H1 (cell line): ENCODE measurements around the gene TNFRSF11A. TPM values are rescaled to one million over a fixed set of nuclear protein-coding genes. Genes with fewer than 3 reads are reported as not detected.

ENCODE experiments used
- CTCF ChIA-PET: fragments of 300-600 bp; sonication (Branson Sonifier 250); formaldehyde crosslinking; loops from one replicate; lab custom pipeline; 2021; ENCODE audit not compliant: partially characterized antibody; lab: Charles Lee
- POLR2A ChIA-PET: fragments of 300-600 bp; sonication (Branson Sonifier 250); formaldehyde crosslinking; loops from one replicate; lab custom pipeline; 2021; ENCODE audit warnings: inconsistent platforms; ENCODE audit not compliant: partially characterized antibody; lab: Charles Lee
- DNase-seq, 2 experiments: peaks; one replicate each; pipeline versions ENCODE4 v3.0.0 to v3.0.0-alpha.2; 2010 to 2022; ENCODE audit warnings: low spot score in 2 of 2, low read depth in 1 of 2, mixed read lengths in 1 of 2
- FAIRE-seq: peaks from 2 replicates; lab custom pipeline; 2011; peaks lifted over from hg19 to GRCh38; lab: Jason Lieb, UNC
- H2AFZ ChIP-seq: 2 replicates; pipeline ENCODE4 v1.8.1; 2012; ENCODE audit warnings: low read length, inconsistent platforms
- H2AK5ac ChIP-seq: 2 replicates; pipeline ENCODE4 v1.6.1; 2013; ENCODE audit warnings: low read depth, low read length
- H2BK120ac ChIP-seq: replicated peaks from 2 replicates; pipeline ENCODE3; 2013; ENCODE audit warnings: low read depth, low read length, inconsistent platforms
- H2BK12ac ChIP-seq: 2 replicates; pipeline ENCODE4 v1.6.1; 2013; ENCODE audit warnings: low read depth, low read length
- H2BK15ac ChIP-seq: 2 replicates; pipeline ENCODE4 v1.6.1; 2013; ENCODE audit warnings: low read length
- H2BK20ac ChIP-seq: 2 replicates; pipeline ENCODE4 v1.6.1; 2013; ENCODE audit warnings: low read length
- H2BK5ac ChIP-seq: 2 replicates; pipeline ENCODE4 v1.6.1; 2013; ENCODE audit warnings: low read depth, low read length
- H3K14ac ChIP-seq: 2 replicates; pipeline ENCODE4 v1.6.1; 2013; ENCODE audit warnings: inconsistent platforms; ENCODE audit not compliant: insufficient read length
- H3K18ac ChIP-seq: 2 replicates; pipeline ENCODE4 v1.6.1; 2013; ENCODE audit warnings: low read length; ENCODE audit errors: extremely low read depth
- H3K23ac ChIP-seq: 2 replicates; pipeline ENCODE4 v1.6.1; 2013; ENCODE audit warnings: inconsistent platforms; ENCODE audit not compliant: insufficient read length
- H3K23me2 ChIP-seq: 2 replicates; pipeline ENCODE4 v1.6.1; 2013; ENCODE audit warnings: low read depth, low read length
- H3K27ac ChIP-seq: 2 replicates; pipeline ENCODE4 v1.6.1; 2011; ENCODE audit warnings: low read depth, low read length, inconsistent platforms
- H3K27me3 ChIP-seq, 4 experiments: replicated peaks in 1 of 4; 1 replicate in 1 of 4; 2 replicates in 3 of 4; pipeline versions ENCODE4 v1.6.1 to v1.8.1; 2011 to 2013; ENCODE audit warnings: low read length in 3 of 4, mild to moderate bottlenecking in 3 of 4, inconsistent platforms in 2 of 4, mixed read lengths in 2 of 4, moderate library complexity in 1 of 4; ENCODE audit not compliant: control insufficient read depth in 3 of 4, insufficient read depth in 3 of 4; ENCODE audit errors: extremely low read depth in 1 of 4
- H3K36me3 ChIP-seq, 4 experiments: 2 replicates each; pipeline versions ENCODE4 v1.6.1 to v1.8.1; 2011 to 2013; ENCODE audit warnings: mild to moderate bottlenecking in 4 of 4, low read length in 3 of 4, moderate library complexity in 2 of 4, control low read depth in 1 of 4, inconsistent platforms in 1 of 4; ENCODE audit not compliant: insufficient read depth in 4 of 4, control insufficient read depth in 2 of 4
- H3K4ac ChIP-seq: replicated peaks from 2 replicates; pipeline ENCODE3; 2013; ENCODE audit warnings: low read length, low read depth, mixed read lengths, inconsistent platforms; ENCODE audit not compliant: insufficient read length
- H3K4me1 ChIP-seq, 4 experiments: replicated peaks in 1 of 4; 1 replicate in 1 of 4; 2 replicates in 3 of 4; pipeline versions ENCODE4 v1.6.1 to v1.8.1; 2011 to 2013; ENCODE audit warnings: low read length in 3 of 4, inconsistent platforms in 2 of 4, mixed read lengths in 1 of 4; ENCODE audit not compliant: insufficient read depth in 4 of 4, control insufficient read depth in 3 of 4
- H3K4me2 ChIP-seq, 2 experiments: 2 replicates each; pipeline versions ENCODE4 v1.6.1 to v1.8.1; 2011 to 2013; ENCODE audit warnings: low read depth in 2 of 2, low read length in 2 of 2, control low read depth in 1 of 2, inconsistent platforms in 1 of 2, mild to moderate bottlenecking in 1 of 2; ENCODE audit not compliant: insufficient read depth in 1 of 2
- H3K4me3 ChIP-seq, 4 experiments: fragments of 200-600, 300-600 bp in 1 of 4; sonication (generic), shearing (Covaris generic), sonication (Bioruptor Twin) in 1 of 4; 2 replicates each; pipeline versions ENCODE4 v1.5.1 to v1.8.1; 2011 to 2016; ENCODE audit warnings: low read length in 4 of 4, low read depth in 3 of 4, control low read depth in 2 of 4, inconsistent platforms in 2 of 4, mild to moderate bottlenecking in 2 of 4, mixed read lengths in 1 of 4, moderate library complexity in 1 of 4; ENCODE audit not compliant: insufficient read depth in 2 of 4; ENCODE audit errors: extremely low read depth in 1 of 4
- H3K56ac ChIP-seq: replicated peaks from 2 replicates; pipeline ENCODE3; 2013; ENCODE audit warnings: low read depth, mild to moderate bottlenecking, mixed read lengths, low read length, inconsistent platforms; ENCODE audit not compliant: insufficient read length
- H3K79me1 ChIP-seq: 2 replicates; pipeline ENCODE4 v1.6.1; 2013; ENCODE audit warnings: low read depth, low read length, control low read depth
- H3K79me2 ChIP-seq, 2 experiments: 2 replicates each; pipeline versions ENCODE4 v1.6.1 to v1.8.1; 2012 to 2013; ENCODE audit warnings: low read length in 2 of 2, mild to moderate bottlenecking in 2 of 2, inconsistent platforms in 1 of 2; ENCODE audit not compliant: insufficient read depth in 2 of 2, control insufficient read depth in 1 of 2
- H3K9ac ChIP-seq, 4 experiments: replicated peaks in 1 of 4; 1 replicate in 1 of 4; 2 replicates in 3 of 4; pipeline versions ENCODE4 v1.6.1 to v1.8.1; 2011 to 2013; ENCODE audit warnings: low read depth in 3 of 4, low read length in 3 of 4, control low read depth in 2 of 4, mild to moderate bottlenecking in 2 of 4, moderate library complexity in 2 of 4, inconsistent platforms in 1 of 4; ENCODE audit errors: extremely low read depth in 1 of 4
- H3K9me3 ChIP-seq, 2 experiments: 2 replicates each; pipeline versions ENCODE4 v1.6.1 to v1.8.1; 2012 to 2013; ENCODE audit warnings: mild to moderate bottlenecking in 2 of 2, moderate library complexity in 2 of 2, control low read depth in 1 of 2, inconsistent platforms in 1 of 2, low read depth in 1 of 2, low read length in 1 of 2, mixed read lengths in 1 of 2; ENCODE audit not compliant: insufficient read depth in 2 of 2
- H4K20me1 ChIP-seq, 2 experiments: replicated peaks in 1 of 2; 2 replicates each; pipeline versions ENCODE3 to v1.8.1; 2011 to 2013; ENCODE audit warnings: inconsistent platforms in 2 of 2, low read length in 2 of 2, mild to moderate bottlenecking in 1 of 2; ENCODE audit not compliant: insufficient read depth in 2 of 2, control insufficient read depth in 1 of 2
- H4K5ac ChIP-seq: 2 replicates; pipeline ENCODE4 v1.6.1; 2013; ENCODE audit warnings: low read length, low read depth, mixed read lengths, inconsistent platforms; ENCODE audit not compliant: insufficient read length
- H4K8ac ChIP-seq: 2 replicates; pipeline ENCODE4 v1.8.0; 2013; ENCODE audit warnings: mild to moderate bottlenecking, moderate library complexity, low read length, inconsistent platforms; ENCODE audit not compliant: insufficient read depth; ENCODE audit errors: extremely low read depth
- H4K91ac ChIP-seq: replicated peaks from 2 replicates; pipeline ENCODE3; 2013; ENCODE audit warnings: low read length, mixed read lengths, inconsistent platforms; ENCODE audit not compliant: insufficient read length
- EP300 ChIP-seq, 2 experiments: IDR thresholded peaks; 1 replicate in 1 of 2; 2 replicates in 1 of 2; pipeline ENCODE4 v1.6.1; 2011 to 2012; ENCODE audit warnings: low read depth in 2 of 2, low read length in 2 of 2, mild to moderate bottlenecking in 2 of 2, borderline replicate concordance in 1 of 2, inconsistent platforms in 1 of 2, moderate library complexity in 1 of 2
- EZH2 ChIP-seq: fragments of 200-600 bp; sonication (generic); IDR thresholded peaks from 2 replicates; pipeline ENCODE4 v1.7.1; 2012; ENCODE audit warnings: low read depth, mild to moderate bottlenecking, moderate library complexity, low read length, inconsistent platforms; ENCODE audit not compliant: severe bottlenecking
- KDM5A ChIP-seq: fragments of 200-600 bp; IDR thresholded peaks from 2 replicates; pipeline ENCODE4 v1.7.1; 2012; ENCODE audit warnings: mild to moderate bottlenecking, low read length, inconsistent platforms, mixed read lengths
- RAD21 ChIP-seq, 2 experiments: IDR thresholded peaks in 1 of 2; conservative IDR thresholded peaks in 1 of 2; 2 replicates each; pipeline ENCODE4 v1.6.1; 2011; ENCODE audit warnings: low read depth in 2 of 2, low read length in 2 of 2, improper control_type of control experiment in 1 of 2, inconsistent platforms in 1 of 2, mild to moderate bottlenecking in 1 of 2, moderate library complexity in 1 of 2
- SIX5 ChIP-seq: IDR thresholded peaks from 2 replicates; pipeline ENCODE4 v1.6.1; 2011; ENCODE audit warnings: mild to moderate bottlenecking, low read depth, low read length
- SUZ12 ChIP-seq: fragments of 200-600 bp; sonication (generic); IDR thresholded peaks from 2 replicates; pipeline ENCODE4 v1.6.1; 2012; ENCODE audit warnings: mild to moderate bottlenecking, inconsistent platforms, low read length, moderate library complexity, mixed read lengths
- TBP ChIP-seq: IDR thresholded peaks from 2 replicates; pipeline ENCODE4 v1.6.1; 2011; ENCODE audit warnings: low read depth, low read length, improper control_type of control experiment
- TEAD4 ChIP-seq: IDR thresholded peaks from 2 replicates; pipeline ENCODE4 v1.6.1; 2012; ENCODE audit warnings: low read depth, low read length, inconsistent platforms, mixed read lengths
- WGBS, 2 experiments: shearing (Covaris generic) in 1 of 2; methylation state at CpG; one replicate each; pipeline versions ENCODE4 v1.1.6 to v1.1.7; 2013 to 2015; ENCODE audit warnings: low lambda C conversion rate in 2 of 2, mixed read lengths in 2 of 2, inconsistent platforms in 1 of 2, low coverage in 1 of 2, missing lambda C conversion rate in 1 of 2; ENCODE audit not compliant: insufficient replicate concordance in 2 of 2, insufficient coverage in 1 of 2, insufficient read length in 1 of 2; ENCODE audit errors: extremely low coverage in 1 of 2, missing lambda C conversion rate in 1 of 2; 5-methylcytosine and 5-hydroxymethylcytosine counted together
- polyA plus RNA-seq, 7 experiments: library from polyadenylated mRNA; depleted of rRNA in 3 of 7; stranded (reverse) in 5 of 7; unstranded in 2 of 7; fragments of >200 nt in 5 of 7; fragments of 200-250 nt in 2 of 7; gene quantifications; 1 replicate in 5 of 7; 2 replicates in 1 of 7; 4 replicates in 1 of 7; pipeline versions ENCODE4 v1.2.1 to v1.2.3, GENCODE V29; 2011 to 2013; ENCODE audit warnings: missing spikeins in 2 of 7, mixed read lengths in 2 of 7
- total RNA-seq: library from RNA; stranded (reverse); fragmentation: NEBNext Ultra II Directional; extraction: Animal tissue kit (Norgen Biotek cat#: 25700); gene quantifications from 2 replicates; pipeline ENCODE4 v1.2.1, GENCODE V29; 2021

The TNFRSF11A gene
- total and polyA plus RNA-seq, 2 of the 8 experiments (the other 6 are each of a cell fraction or from before 2014, with no cell fraction given) = 8.7 to 10.6 TPM

DNA sequence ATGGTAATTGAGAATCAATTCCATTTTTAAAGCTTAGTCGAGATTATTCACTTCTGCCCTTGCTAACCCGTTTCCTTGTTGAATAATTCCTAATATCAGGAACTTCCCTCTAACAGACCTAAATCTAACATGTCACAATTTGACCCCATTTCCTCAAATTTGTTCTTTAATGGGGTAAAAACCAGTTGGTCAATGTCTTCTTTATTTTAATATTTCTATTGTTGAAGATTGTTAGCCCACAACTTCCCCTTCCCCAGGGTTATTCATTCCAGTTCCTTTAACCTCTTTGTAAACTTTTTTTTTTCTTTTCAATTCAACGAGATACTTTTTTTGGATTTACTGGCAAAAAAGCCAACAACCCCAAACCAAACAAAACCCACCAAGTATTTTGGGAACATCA, 7.3 kb downstream of the TNFRSF11A start:
- Histone ChIP-seq H2AFZ (no peak overlapping the region), H2BK120ac (no peak overlapping the region)
- FAIRE-seq = no peak

More for the DNA sequence above, 7.3 kb downstream of the TNFRSF11A start:
- Histone ChIP-seq H3K14ac (no peak overlapping the region), H3K4me3 (no peak overlapping the region), H3K27me3 (peaks cover 0 to under 1% (median under 1%) of the 10 kb centered on the region in 4 experiments; a peak in 4 of 7 replicates), H3K4me1 (peaks cover 10 to 18% (median 13%) of the 10 kb centered on the region in 4 experiments), H4K20me1 (peaks cover 0 to 1% of the 10 kb centered on the region in 2 experiments), H2AK5ac (no peak overlapping the region), H3K27ac (no peak overlapping the region), H4K91ac (no peak overlapping the region), H3K56ac (no peak overlapping the region), H3K23me2 (no peaks in the 10 kb centered on the region), H3K4me2 (no peak overlapping the region), H4K8ac (no peak overlapping the region), H3K79me1 (peaks cover 6% of the 10 kb centered on the region; the same call in 1 of the 2 replicates), H3K9ac (no peak overlapping the region), H2BK12ac (no peak overlapping the region), H4K5ac (no peak overlapping the region), H3K18ac (no peak overlapping the region), H2BK20ac (no peak overlapping the region), H2BK15ac (no peak overlapping the region), H3K23ac (no peak overlapping the region), H3K9me3 (no peaks in the 10 kb centered on the region), H2BK5ac (no peak overlapping the region), H3K36me3 (no peaks in the 10 kb centered on the region), H3K79me2 (peaks cover 0 to 69% of the 10 kb centered on the region in 2 experiments; a peak in 2 of 4 replicates), H3K4ac (no peak overlapping the region)
- ChIA-PET POLR2A (interaction anchor here (1.1 to 1.5 kb wide), 2 partner anchors 8 to 9 kb away, joined by 3 to 6 read pairs; no protein-coding TSS in a partner anchor), CTCF (interaction anchor here (1.2 to 2.4 kb wide), 3 partner anchors 13 to 59 kb away, joined by 3 to 7 read pairs (median 4); no protein-coding TSS in a partner anchor)
- TF ChIP-seq SIX5 (no peak), TBP (no peak), TEAD4 (no peak), RAD21 (IDR thresholded peaks at IDR 0.05 in 1 of 2, conservative IDR thresholded peaks at IDR 0.05 in 1 of 2; ENCODE audit: low read depth in 2 of 2, low read length in 2 of 2) (no peak), EP300 (IDR thresholded peaks at IDR 0.05; ENCODE audit: borderline replicate concordance in 1 of 2, low read depth in 2 of 2, low read length in 2 of 2) (no peak), KDM5A (no peak), EZH2 (no peak), SUZ12 (no peak)
- 87% methylated on average over 3 of the region's 3 CpGs; no CpG with 5 or more reads in 1 of the 2 experiments for WGBS, 2 experiments
- DNase-seq = no peak
